Left renal pelvis (tissue), 4 donors: ENCODE data around the gene MS4A7. TPM values are rescaled to one million over a fixed set of nuclear protein-coding genes. Genes with fewer than 3 reads are reported as not detected.

Experiments
- polyA plus RNA-seq, 4 donors: library from polyadenylated mRNA; unstranded; fragments of 120-200 nt; gene quantifications; one replicate each; pipeline ENCODE4 v1.2.1, GENCODE V29; 2013; ENCODE audit not compliant: insufficient read length in 4 of 4

MS4A7 gene
- polyA plus RNA-seq, 4 donors = 4.9 to 11.1 (median 5.3) TPM

Other genes with a start within 250 kb of the MS4A7 start
- gene MS4A6A, start 195.4 kb upstream of the MS4A7 start, polyA plus RNA-seq = 10 to 100 TPM; 15.7 to 33.9 (median 17.0) TPM
- gene MS4A4E, start 135.4 kb upstream of the MS4A7 start, polyA plus RNA-seq = 1 to 10 TPM in 3 of 4 donors, under 1 TPM in 1; 0.83 to 1.4 (median 1.2) TPM
- gene MS4A4A, start 97.9 kb upstream of the MS4A7 start, polyA plus RNA-seq = 10 to 100 TPM in 2 of 4 donors, 1 to 10 TPM in 2; 5.9 to 15.3 (median 8.3) TPM
- not detected for gene MS4A6E, start 51.3 kb upstream of the MS4A7 start, polyA plus RNA-seq
- gene MS4A14, start 17.9 kb downstream of the MS4A7 start, polyA plus RNA-seq = under 1 TPM; 0.30 to 0.96 (median 0.36) TPM
- gene MS4A5, start 51.0 kb downstream of the MS4A7 start, polyA plus RNA-seq = not detected
- 1 to 10 TPM in 1 of 4 donors, under 1 TPM in 2, not detected in 1; 0.34 to 2.4 (median 0.37) TPM for gene MS4A1, start 77.3 kb downstream of the MS4A7 start, polyA plus RNA-seq
- not detected for gene MS4A12, start 114.2 kb downstream of the MS4A7 start, polyA plus RNA-seq
- not detected for gene MS4A13, start 136.9 kb downstream of the MS4A7 start, polyA plus RNA-seq